Dedifferentiated amniotic fluid mesenchymal stem cell (primary cell): ENCODE measurements around the gene GABRR1.
"Not testable (repeated sequence)": the region's sequence is repeated elsewhere in the genome, so short reads cannot be mapped to it uniquely, and the experiment has no call there.

Experiments used
- DNase-seq: peaks from one replicate; pipeline ENCODE4 v3.0.0-alpha.2; 2016; ENCODE audit errors: extremely low spot score

GABRR1 gene

GRCh38 chr6:89217299-89217910 lies at the start of gene GABRR1:
Gene GABRR1, minus strand, starts transcription at chr6:89217358. Its CDS starts 36 bp downstream, at chr6:89217322.
- DNase-seq = no peak

- DNase-seq = no peak
These were observed 47.1 kb upstream of the GABRR1 start for GRCh38 chr6:89264296-89264695.

GRCh38 chr6:89260832-89261231 lies 43.7 kb upstream of the GABRR1 start:
- no peak for DNase-seq

- no peak for DNase-seq
These were observed 43.2 kb upstream of the GABRR1 start for GRCh38 chr6:89260310-89260709.

- no peak for DNase-seq
These were observed 41.8 kb upstream of the GABRR1 start for GRCh38 chr6:89258912-89259311.

- no peak for DNase-seq
These were observed 40.6 kb upstream of the GABRR1 start for GRCh38 chr6:89257781-89258180.

GRCh38 chr6:89257346-89257745 lies 40.2 kb upstream of the GABRR1 start:
- no peak for DNase-seq

- no peak for DNase-seq
These were observed 38.3 kb upstream of the GABRR1 start for GRCh38 chr6:89255417-89255816.

- no peak for DNase-seq
These were observed 37.4 kb upstream of the GABRR1 start for GRCh38 chr6:89254569-89254968.

- no peak for DNase-seq
These were observed 35.7 kb upstream of the GABRR1 start for GRCh38 chr6:89252907-89253306.

GRCh38 chr6:89251976-89252375 lies 34.8 kb upstream of the GABRR1 start:
- no peak for DNase-seq

- no peak for DNase-seq
These were observed 34.0 kb upstream of the GABRR1 start for GRCh38 chr6:89251170-89251569.

GRCh38 chr6:89250239-89250638 lies 33.1 kb upstream of the GABRR1 start:
- DNase-seq = no peak

- DNase-seq = no peak
These were observed 27.3 kb upstream of the GABRR1 start for GRCh38 chr6:89244241-89244985.

- no peak for DNase-seq
These were observed 26.1 kb upstream of the GABRR1 start for GRCh38 chr6:89243331-89243629.

GRCh38 chr6:89242574-89243330 lies 25.6 kb upstream of the GABRR1 start:
- peak; percentile 73 for DNase-seq

- DNase-seq = no peak
These were observed 22.2 kb upstream of the GABRR1 start for GRCh38 chr6:89239338-89239737.

GRCh38 chr6:89237158-89237557 lies 20.0 kb upstream of the GABRR1 start:
- no peak for DNase-seq

- not testable (repeated sequence) for DNase-seq
These were observed 16.4 kb upstream of the GABRR1 start for GRCh38 chr6:89233605-89234004.

GRCh38 chr6:89222712-89223039 lies 5.5 kb upstream of the GABRR1 start:
- no peak for DNase-seq

GRCh38 chr6:89221971-89222711 lies 5.0 kb upstream of the GABRR1 start:
- DNase-seq = no peak

- no peak for DNase-seq
These were observed 4.0 kb upstream of the GABRR1 start for GRCh38 chr6:89221129-89221528.
